Stimulated activated CD8-positive, alpha-beta memory T cell treated with anti-CD3 and anti-CD28 coated beads, Interleukin-15, amount 100 ng/mL, for 24 hours (primary cell): Measurements from ENCODE around the gene APOF.
"Not testable (repeated sequence)": the region's sequence is repeated elsewhere in the genome, so short reads cannot be mapped to it uniquely, and the experiment has no call there.

Source experiments
- DNase-seq: peaks from one replicate; pipeline ENCODE4 v3.0.0-alpha.2; 2020; ENCODE audit warnings: low read depth

Gene APOF

GRCh38 chr12:56373515-56373914 lies 10.9 kb upstream of the APOF start:
- no peak for DNase-seq

GRCh38 chr12:56366948-56367347 lies 4.3 kb upstream of the APOF start:
- no peak for DNase-seq

GRCh38 chr12:56361487-56362129 lies 1.0 kb downstream of the APOF start:
- DNase-seq = no peak

GRCh38 chr12:56359851-56360767 lies 2.5 kb downstream of the APOF start, which contains the start of gene STAT2:
Gene STAT2 (minus strand): TSS chr12:56360107. CDS start chr12:56356571, 3,536 bp downstream.
- peak; percentile 90 for DNase-seq

- DNase-seq = no peak
These were observed 3.7 kb downstream of the APOF start for GRCh38 chr12:56358836-56359532.

- no peak for DNase-seq
These were observed 11.3 kb downstream of the APOF start for GRCh38 chr12:56351325-56351724.

- DNase-seq = no peak
These were observed 12.0 kb downstream of the APOF start for GRCh38 chr12:56350662-56351061.

- no peak for DNase-seq
These were observed 13.9 kb downstream of the APOF start for GRCh38 chr12:56348776-56349175.

- not testable (repeated sequence) for DNase-seq
These were observed 15.4 kb downstream of the APOF start for GRCh38 chr12:56347255-56347654.

- no peak for DNase-seq
These were observed 16.0 kb downstream of the APOF start for GRCh38 chr12:56346675-56347074.

GRCh38 chr12:56342290-56342689 lies 20.4 kb downstream of the APOF start:
- DNase-seq = not testable (repeated sequence)

GRCh38 chr12:56341616-56342015 lies 21.0 kb downstream of the APOF start:
- no peak for DNase-seq

- no peak for DNase-seq
These were observed 23.6 kb downstream of the APOF start for GRCh38 chr12:56339158-56339422.

- no peak for DNase-seq
These were observed 24.1 kb downstream of the APOF start, which contains the start of gene IL23A for GRCh38 chr12:56338308-56339157. Gene IL23A (plus strand): TSS chr12:56338884. CDS start chr12:56339045, 161 bp downstream.

- DNase-seq = no peak
These were observed 24.9 kb downstream of the APOF start for GRCh38 chr12:56337753-56338251.

- no peak for DNase-seq
These were observed 26.1 kb downstream of the APOF start for GRCh38 chr12:56336361-56337167.

GRCh38 chr12:56335527-56335926 lies 27.1 kb downstream of the APOF start:
- DNase-seq = not testable (repeated sequence)

GRCh38 chr12:56334490-56334793 lies 28.2 kb downstream of the APOF start:
- no peak for DNase-seq

GRCh38 chr12:56333679-56334489 lies 28.8 kb downstream of the APOF start, which contains the start of gene PAN2:
Gene PAN2 (minus strand): TSS chr12:56334000. CDS start chr12:56333094, 906 bp downstream.
- DNase-seq = peak; percentile 69

GRCh38 chr12:56333197-56333678 lies 29.4 kb downstream of the APOF start:
- no peak for DNase-seq
